Right cardiac atrium (tissue), 5 donors: ENCODE results near the gene FAM20B. TPM values are rescaled to one million over a fixed set of nuclear protein-coding genes. Genes with fewer than 3 reads are reported as not detected.
"Not testable (repeated sequence)": the region's sequence is repeated elsewhere in the genome, so short reads cannot be mapped to it uniquely, and the experiment has no call there.

ENCODE experiments used
- ATAC-seq, 2 donors: fragments of 200-7000 bp; cut with Tn5 transposase; one replicate each; pipeline versions ENCODE4 v1.8.0 to v1.9.1; 2020; ENCODE audit warnings: moderate library complexity in 2 of 2, mild to moderate bottlenecking in 1 of 2
- DNase-seq, 3 donors: peaks; one replicate each; pipeline ENCODE4 v3.0.0-alpha.2; 2020
- H3K27ac ChIP-seq: one replicate; pipeline ENCODE4 v1.5.1; 2013; ENCODE audit warnings: mild to moderate bottlenecking, low read length, control low read depth, moderate library complexity
- H3K27me3 ChIP-seq: one replicate; pipeline ENCODE4 v1.6.1; 2013; ENCODE audit not compliant: control insufficient read depth, insufficient read depth
- H3K4me1 ChIP-seq: one replicate; pipeline ENCODE4 v1.6.1; 2013; ENCODE audit warnings: low read length; ENCODE audit not compliant: control insufficient read depth, insufficient read depth
- H3K4me3 ChIP-seq: one replicate; pipeline ENCODE4 v1.5.1; 2013; ENCODE audit warnings: low read length, control low read depth
- H3K9me3 ChIP-seq: one replicate; pipeline ENCODE4 v1.6.1; 2013; ENCODE audit warnings: low read length; ENCODE audit not compliant: control insufficient read depth
- WGBS: extraction: QIAGEN DNeasy Blood & Tissue Kit; methylation state at CpG from one replicate; pipeline ENCODE4 v1.1.7; 2013; 5-methylcytosine and 5-hydroxymethylcytosine counted together
- intact Hi-C, 4 donors: fragments of 100-400 bp; cut with DNase I; formaldehyde crosslinking; loops; one replicate each; pipeline versions ENCODE4 v1.11.0 to v1.14.0; 2022 to 2023
- polyA plus RNA-seq: library from polyadenylated mRNA; stranded (reverse); fragments of 200-250 nt; gene quantifications from one replicate; pipeline ENCODE4 v1.2.3, GENCODE V29; 2013
- total RNA-seq, 4 donors: library from RNA; stranded (reverse); fragmentation: NEBNext Ultra II Directional; extraction: Animal tissue kit (Norgen Biotek cat#: 25700); gene quantifications; one replicate each; pipeline ENCODE4 v1.2.1, GENCODE V29; 2021
- donor health status: healthy with polysubstance abuse.
- donor health status: DM: no; HTN: yes; CAD: no.
- donor health status: DM: no; HTN: no; CAD: no.
- donor health status: DM: no; HTN: yes; CAD: no; lungs with severe emphysema.
- donor health status: DM: yes; HTN: yes; CAD: no.

The FAM20B gene
- total and polyA plus RNA-seq, 5 donors = 24.2 to 81.3 (median 61.7) TPM

GRCh38 chr1:179038528-179039281 is 13.0 kb downstream of the FAM20B start:
- ATAC-seq (peak in 1 of 2 donors; percentile 12), DNase-seq (no peak)
- no peak overlapping the region for H3K27ac ChIP-seq
- H3K4me3 ChIP-seq = no peak overlapping the region
- no peaks in the 10 kb centered on the region for H3K27me3 ChIP-seq
- H3K9me3 ChIP-seq = no peaks in the 10 kb centered on the region
- WGBS = 15% methylated on average over 1 of the region's 1 CpG
- peaks cover 11% of the 10 kb centered on the region for H3K4me1 ChIP-seq
- intact Hi-C loops = no loop called here

DNA sequence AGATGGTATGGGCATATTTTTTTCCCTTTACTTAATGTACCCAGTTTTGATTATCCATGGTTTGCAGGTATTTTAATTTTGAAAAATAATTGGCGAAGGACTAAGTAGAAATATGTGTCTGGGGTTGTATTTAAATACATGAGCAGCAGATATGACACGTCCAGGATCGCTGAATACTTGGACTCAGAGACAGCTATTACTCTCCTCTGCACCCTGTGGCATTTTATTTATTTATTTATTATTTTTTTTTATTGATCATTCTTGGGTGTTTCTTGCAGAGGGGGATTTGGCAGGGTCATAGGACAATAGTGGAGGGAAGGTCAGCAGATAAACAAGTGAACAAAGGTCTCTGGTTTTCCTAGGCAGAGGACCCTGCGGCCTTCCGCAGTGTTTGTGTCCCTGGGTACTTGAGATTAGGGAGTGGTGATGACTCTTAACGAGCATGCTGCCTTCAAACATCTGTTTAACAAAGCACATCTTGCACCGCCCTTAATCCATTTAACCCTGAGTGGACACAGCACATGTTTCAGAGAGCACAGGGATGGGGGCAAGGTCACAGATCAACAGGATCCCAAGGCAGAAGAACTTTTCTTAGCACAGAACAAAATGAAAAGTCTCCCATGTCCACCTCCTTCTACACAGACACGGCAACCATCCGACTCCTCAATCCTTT is 13.9 kb downstream of the FAM20B start:
- intact Hi-C loops, ATAC-seq: not testable (repeated sequence)
- 73% methylated on average over 6 of the region's 9 CpGs for WGBS

DNA sequence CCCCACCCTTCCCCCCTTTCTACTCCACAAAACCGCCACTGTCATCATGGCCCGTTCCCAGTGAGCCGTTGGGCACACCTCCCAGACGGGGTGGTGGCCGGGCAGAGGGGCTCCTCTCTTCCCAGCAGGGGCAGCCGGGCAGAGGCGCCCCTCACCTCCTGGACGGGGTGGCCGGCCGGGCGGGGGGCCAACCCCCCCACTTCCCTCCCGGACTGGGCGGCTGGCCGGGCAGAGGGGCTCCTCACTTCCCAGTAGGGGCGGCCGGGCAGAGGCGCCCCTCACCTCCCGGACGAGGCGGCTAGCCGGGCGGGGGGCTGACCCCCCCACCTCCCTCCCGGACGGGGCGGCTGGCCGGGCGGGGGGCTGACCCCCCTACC is 14.5 kb downstream of the FAM20B start:
- intact Hi-C loops, H3K27me3 ChIP-seq, H3K4me3 ChIP-seq, ATAC-seq, H3K4me1 ChIP-seq, H3K9me3 ChIP-seq: not testable (repeated sequence)
- DNase-seq = peak in 1 of 3 donors; percentile 59
- 95% methylated on average over 27 of the region's 27 CpGs for WGBS
- H3K27ac ChIP-seq = peak overlapping the region; percentile 15

More for the DNA sequence above, 13.9 kb downstream of the FAM20B start:
- not testable (repeated sequence) for H3K4me3 ChIP-seq, DNase-seq, H3K4me1 ChIP-seq, H3K27me3 ChIP-seq, H3K9me3 ChIP-seq
- H3K27ac ChIP-seq = peak overlapping the region; percentile 15

GRCh38 chr1:179042087-179042486 is 16.4 kb downstream of the FAM20B start:
- intact Hi-C loops = no loop called here
- ATAC-seq = no peak
- DNase-seq = no peak
- no peaks in the 10 kb centered on the region for H3K27me3 ChIP-seq
- no peaks in the 10 kb centered on the region for H3K9me3 ChIP-seq
- H3K27ac ChIP-seq = no peak overlapping the region
- peaks cover 2% of the 10 kb centered on the region for H3K4me1 ChIP-seq
- no peak overlapping the region for H3K4me3 ChIP-seq
- WGBS = 96% methylated on average over 8 of the region's 8 CpGs

GRCh38 chr1:179042700-179043099 is 17.0 kb downstream of the FAM20B start:
- no peak for DNase-seq
- ATAC-seq = no peak

DNA sequence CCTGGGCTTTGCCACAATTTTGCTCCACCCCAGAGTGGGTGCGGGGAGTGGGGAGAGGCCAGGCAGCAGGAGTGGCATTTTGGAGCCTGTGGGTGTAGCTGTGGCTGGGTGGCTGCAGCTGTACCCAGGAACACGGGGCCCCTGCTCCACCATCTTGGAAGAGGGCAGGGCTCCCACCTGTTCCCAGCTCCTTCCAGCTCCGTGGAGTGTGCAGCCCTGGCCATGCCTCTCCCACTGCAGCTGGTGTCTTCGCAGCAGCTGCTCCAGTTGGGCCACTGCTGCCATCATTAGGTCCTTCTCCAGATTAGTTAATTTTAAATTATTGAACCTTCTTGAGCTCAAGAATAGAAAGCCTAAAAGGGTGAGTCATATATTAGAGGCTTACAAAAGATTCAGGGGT is 17.6 kb downstream of the FAM20B start:
- DNase-seq = no peak
- intact Hi-C loops = no loop called here
- peaks cover 2% of the 10 kb centered on the region for H3K4me1 ChIP-seq
- no peaks in the 10 kb centered on the region for H3K27me3 ChIP-seq
- no peak overlapping the region for H3K27ac ChIP-seq
- ATAC-seq = peak; percentile 20 to 36
- 96% methylated on average over 4 of the region's 4 CpGs for WGBS
- no peak overlapping the region for H3K4me3 ChIP-seq
- H3K9me3 ChIP-seq = no peaks in the 10 kb centered on the region

More at GRCh38 chr1:179042700-179043099, 17.0 kb downstream of the FAM20B start:
- WGBS = 97% methylated on average over 5 of the region's 5 CpGs
- intact Hi-C loops = no loop called here
- Histone ChIP-seq H3K27me3 (no peaks in the 10 kb centered on the region), H3K4me1 (peaks cover 2% of the 10 kb centered on the region), H3K4me3 (no peak overlapping the region), H3K9me3 (no peaks in the 10 kb centered on the region), H3K27ac (no peak overlapping the region)

- no peak for ATAC-seq
- Histone ChIP-seq H3K27ac (no peak overlapping the region), H3K4me1 (peaks cover 2% of the 10 kb centered on the region), H3K9me3 (no peaks in the 10 kb centered on the region), H3K27me3 (no peaks in the 10 kb centered on the region), H3K4me3 (no peak overlapping the region)
- intact Hi-C loops = no loop called here
- DNase-seq = no peak
- WGBS = 98% methylated on average over 5 of the region's 5 CpGs
Measured at GRCh38 chr1:179043907-179044306, 18.2 kb downstream of the FAM20B start.

- ATAC-seq (peak; percentile 48 to 70), DNase-seq (no peak)
- 89% methylated on average over 14 of the region's 14 CpGs for WGBS
- Histone ChIP-seq H3K4me3 (no peak overlapping the region), H3K27me3 (no peaks in the 10 kb centered on the region), H3K4me1 (no peaks in the 10 kb centered on the region), H3K9me3 (no peaks in the 10 kb centered on the region), H3K27ac (no peak overlapping the region)
- intact Hi-C loops = no loop called here
Measured at GRCh38 chr1:179046808-179047635, 21.3 kb downstream of the FAM20B start.

DNA sequence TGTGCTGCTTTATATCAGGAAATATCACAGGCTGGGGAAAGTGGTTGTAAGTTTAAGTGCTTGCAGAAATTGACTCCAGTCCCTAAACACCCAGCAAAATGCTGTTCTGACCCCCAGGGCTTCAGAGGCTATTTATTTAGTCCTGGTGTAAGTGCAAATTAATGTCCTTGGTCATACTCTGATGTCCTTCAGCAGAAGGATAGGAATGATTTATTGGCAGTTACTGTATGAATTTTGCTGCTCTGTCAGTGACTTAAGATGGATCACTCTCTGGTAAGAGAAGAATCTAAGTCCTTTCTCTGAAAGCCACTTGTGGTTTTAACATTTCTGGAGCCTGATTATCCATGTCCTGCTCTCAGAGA is 21.9 kb downstream of the FAM20B start:
- DNase-seq (no peak), ATAC-seq (peak in 1 of 2 donors; percentile 12)
- Histone ChIP-seq H3K27me3 (no peaks in the 10 kb centered on the region), H3K9me3 (no peaks in the 10 kb centered on the region), H3K4me1 (no peaks in the 10 kb centered on the region), H3K4me3 (no peak overlapping the region), H3K27ac (no peak overlapping the region)
- intact Hi-C loops = no loop called here

DNA sequence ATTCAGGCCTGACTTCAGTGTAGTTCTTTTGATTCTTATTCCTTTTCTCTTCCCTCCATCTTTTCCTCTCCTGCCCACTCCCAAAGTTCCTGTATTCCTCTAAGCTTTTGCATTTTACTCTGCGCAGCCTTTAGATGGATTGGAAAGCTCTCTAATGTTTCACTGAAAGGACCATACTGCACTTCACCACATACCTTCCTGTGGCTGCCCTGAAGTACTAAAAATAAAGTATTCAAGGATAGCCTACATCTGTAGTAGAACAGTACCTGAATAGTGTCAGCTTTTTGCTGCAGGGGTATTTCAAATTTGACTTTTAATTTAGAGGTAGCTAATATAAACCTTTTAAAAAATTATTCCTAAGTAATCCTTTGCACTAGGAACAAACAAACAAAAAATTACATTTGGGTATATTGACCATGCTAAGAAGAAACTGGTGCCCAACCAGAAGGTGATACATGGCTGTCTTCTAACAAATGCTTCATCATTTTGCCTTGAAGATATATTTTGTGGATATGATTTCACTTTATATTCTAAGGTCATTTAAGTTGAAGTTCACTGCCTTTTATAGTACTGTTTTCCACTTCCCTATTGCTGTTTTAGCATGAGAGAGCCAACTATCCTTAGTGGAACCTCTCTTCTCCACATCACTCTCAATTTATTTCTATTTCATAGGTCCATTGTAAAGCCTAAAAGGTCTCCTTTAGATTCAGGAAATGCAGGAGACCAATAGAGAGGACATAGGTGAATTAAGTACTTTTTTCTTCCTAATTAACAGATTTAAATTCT is 22.8 kb downstream of the FAM20B start:
- ATAC-seq (no peak), DNase-seq (no peak)
- H3K4me1 ChIP-seq = no peaks in the 10 kb centered on the region
- no peaks in the 10 kb centered on the region for H3K27me3 ChIP-seq
- H3K27ac ChIP-seq = no peak overlapping the region
- intact Hi-C loops = no loop called here
- H3K9me3 ChIP-seq = no peaks in the 10 kb centered on the region
- H3K4me3 ChIP-seq = no peak overlapping the region
- WGBS = 93% methylated on average over 1 of the region's 1 CpG
